Stimulated activated naive B cell treated with anti-CD40 and anti-IgM and Interleukin-4, amounts not matched to agents 10 μg/mL and 1 μg/mL and 100 μg/mL, for 72 hours (primary cell): ENCODE results near the gene SLC1A7.
A peak's percentile ranks its signal among the peaks of the same experiment; 100 is the strongest.

Experiments used
- ATAC-seq, 2 donors: fragments of 150-1000 bp; cut with Tn5 transposase; replicated peaks; 2 replicates each; pipeline ENCODE4 v1.10.0; 2021; ENCODE audit warnings: moderate library complexity in 1 of 2
- DNase-seq: peaks from one replicate; pipeline ENCODE4 v3.0.0; 2021
- H3K27ac Mint-ChIP-seq: one replicate; pipeline ENCODE4 v1.8.0; 2022; ENCODE audit warnings: mild to moderate bottlenecking, mixed read lengths
- H3K27me3 Mint-ChIP-seq, 2 donors: one replicate each; pipeline ENCODE4 v1.8.0; 2022; ENCODE audit warnings: mixed read lengths in 2 of 2
- H3K36me3 Mint-ChIP-seq, 2 donors: one replicate each; pipeline ENCODE4 v1.8.0; 2022; ENCODE audit warnings: mixed read lengths in 2 of 2, mild to moderate bottlenecking in 1 of 2
- H3K4me1 Mint-ChIP-seq, 2 donors: one replicate each; pipeline ENCODE4 v1.8.0; 2022; ENCODE audit warnings: mixed read lengths in 2 of 2, mild to moderate bottlenecking in 1 of 2
- H3K4me3 Mint-ChIP-seq, 2 donors: one replicate each; pipeline ENCODE4 v1.8.0; 2022; ENCODE audit warnings: mild to moderate bottlenecking in 2 of 2, mixed read lengths in 2 of 2, moderate library complexity in 1 of 2
- H3K9me3 Mint-ChIP-seq, 2 donors: one replicate each; pipeline ENCODE4 v1.8.0; 2022; ENCODE audit warnings: mixed read lengths in 2 of 2, mild to moderate bottlenecking in 1 of 2

SLC1A7 gene

DNA sequence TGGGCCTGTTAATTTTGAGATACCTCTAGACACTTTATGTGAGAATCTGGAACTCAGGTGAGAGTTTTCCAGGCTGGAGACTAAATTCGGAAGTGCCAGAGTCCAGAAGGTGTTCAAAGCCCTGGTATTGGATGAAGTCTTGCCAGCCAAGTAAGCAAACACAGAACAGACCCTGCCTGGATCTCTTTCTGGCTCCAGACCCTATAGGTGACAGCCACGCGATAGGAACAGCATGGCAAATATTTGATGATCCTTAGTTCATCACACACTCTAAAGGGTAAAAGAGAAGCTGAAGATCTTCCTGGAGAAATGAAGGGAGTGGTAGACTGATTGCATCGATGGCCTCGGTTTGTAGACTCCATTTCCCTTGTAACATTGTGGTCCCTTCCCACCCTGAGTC is 30.7 kb downstream of the SLC1A7 start:
- Mint-ChIP-seq H3K36me3 (no peaks in the 10 kb centered on the region), H3K4me3 (no peak overlapping the region), H3K4me1 (peaks cover 3 to 6% of the 10 kb centered on the region in 2 donors), H3K27me3 (peaks cover 18 to 24% of the 10 kb centered on the region in 2 donors), H3K27ac (no peak overlapping the region), H3K9me3 (peaks cover 4 to 5% of the 10 kb centered on the region in 2 donors)
- DNase-seq (no peak), ATAC-seq (no peak)

DNA sequence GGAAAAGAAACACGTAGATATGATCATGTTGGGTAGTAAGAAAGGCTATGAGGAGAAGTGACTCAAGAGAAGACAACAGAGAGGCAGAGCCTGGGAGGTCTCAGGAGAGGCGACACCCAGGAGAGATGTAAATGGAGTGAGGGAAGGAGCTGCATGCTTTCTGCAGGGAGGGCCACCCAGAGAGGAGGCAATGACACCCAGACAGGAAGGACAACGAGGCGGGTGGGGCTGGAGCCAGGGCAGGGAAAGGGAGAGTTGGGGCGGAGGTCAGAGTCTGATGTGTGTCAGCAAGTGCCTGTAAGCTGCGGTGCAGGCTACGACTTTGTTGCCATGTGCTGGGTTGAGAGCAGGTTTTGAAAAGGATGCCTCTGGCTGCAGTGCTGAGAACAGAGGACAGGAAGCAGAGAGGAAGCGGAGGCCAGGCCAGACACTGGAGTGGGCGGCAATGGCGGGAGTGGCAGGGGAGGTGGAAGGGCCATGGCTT is 31.3 kb downstream of the SLC1A7 start:
- no peak for DNase-seq
- Mint-ChIP-seq H3K36me3 (no peaks in the 10 kb centered on the region), H3K27me3 (peaks cover 19 to 24% of the 10 kb centered on the region in 2 donors), H3K4me3 (no peak overlapping the region), H3K27ac (no peak overlapping the region), H3K4me1 (peaks cover 3 to 6% of the 10 kb centered on the region in 2 donors), H3K9me3 (peaks cover 4 to 5% of the 10 kb centered on the region in 2 donors)
- ATAC-seq, result no peak

DNA sequence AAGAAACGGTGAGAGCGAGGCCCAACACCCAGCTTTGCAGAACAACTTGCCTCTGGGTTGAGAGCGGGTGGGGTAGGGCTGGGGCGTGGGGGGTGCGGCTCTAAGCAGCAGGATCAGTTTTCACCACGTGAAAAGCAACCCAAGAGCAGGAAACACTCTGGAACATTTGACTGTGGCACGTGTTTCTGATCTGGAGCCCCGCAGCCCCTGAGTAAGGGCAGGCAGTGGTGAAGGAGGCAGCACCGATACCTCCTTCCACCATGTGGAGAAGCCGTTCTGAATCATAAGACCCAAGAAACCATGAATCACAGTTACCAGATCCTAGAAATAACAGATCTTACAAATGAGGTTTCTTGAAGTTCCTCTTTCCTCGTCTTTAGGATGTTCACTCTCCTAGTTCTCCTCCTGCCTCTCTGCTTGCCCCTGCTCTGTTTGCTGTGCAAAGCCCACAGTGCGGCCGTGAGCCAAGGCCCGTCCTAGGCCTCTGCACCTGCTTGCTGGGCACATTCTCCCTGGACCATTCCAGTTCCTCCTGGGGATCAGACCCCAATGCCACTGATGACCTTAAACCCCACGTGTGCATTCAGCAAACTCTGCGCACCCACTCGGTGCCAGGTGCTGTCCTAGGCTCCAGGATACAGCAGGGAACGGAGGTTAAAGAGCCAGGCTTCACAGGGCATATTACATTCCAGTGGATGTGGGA is 31.9 kb downstream of the SLC1A7 start:
- ATAC-seq, result peak; percentile 70 to 80
- H3K27ac Mint-ChIP-seq, result no peak overlapping the region
- H3K4me3 Mint-ChIP-seq, result no peak overlapping the region

DNA sequence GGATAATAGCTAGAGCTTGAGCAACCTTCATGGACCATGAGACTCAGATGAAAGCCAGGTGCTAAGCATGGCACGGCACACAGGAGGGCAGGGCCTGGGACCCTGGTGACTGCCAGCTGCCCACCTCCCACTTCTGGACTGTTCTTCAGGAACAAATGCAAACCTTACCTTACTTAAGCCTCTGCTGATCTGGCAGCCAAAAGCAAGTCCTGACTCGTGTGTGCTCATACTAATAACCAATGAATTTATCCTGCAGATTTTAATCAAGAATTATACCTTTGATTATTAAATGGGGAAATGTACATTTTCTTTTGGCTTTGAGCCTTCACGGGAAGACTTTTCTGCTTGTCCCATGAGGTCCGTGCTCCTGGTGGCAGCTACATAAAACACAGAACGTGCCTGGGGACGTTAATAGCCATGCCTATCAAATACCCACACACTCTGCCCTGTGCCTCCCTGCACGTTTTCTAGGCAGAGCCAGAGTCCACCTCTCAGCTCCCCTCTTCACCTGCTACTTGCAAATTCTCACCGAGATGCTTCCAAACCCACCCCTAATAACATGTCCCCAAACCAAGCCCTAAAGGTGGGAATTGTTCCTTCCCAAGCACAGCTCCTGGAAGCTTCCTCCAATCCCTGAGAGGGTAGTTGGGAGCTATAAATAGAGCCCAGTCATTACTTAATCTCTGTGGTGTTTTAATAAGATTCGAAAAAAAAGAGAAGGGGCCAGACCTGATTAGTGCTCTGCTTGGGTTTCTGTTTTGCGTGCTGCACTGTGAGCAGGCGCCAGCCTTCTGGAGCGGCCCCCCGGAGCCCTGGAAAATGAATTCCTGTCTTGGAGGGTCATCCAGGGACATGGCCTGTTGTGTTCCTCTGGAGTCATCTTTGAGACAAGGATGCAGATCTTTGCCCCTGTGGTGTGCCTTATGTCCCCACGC is 33.5 kb downstream of the SLC1A7 start:
- DNase-seq (no peak), ATAC-seq (no peak)
- H3K4me1 Mint-ChIP-seq, result peaks cover 3 to 6% of the 10 kb centered on the region in 2 donors
- H3K27ac Mint-ChIP-seq, result no peak overlapping the region
- H3K27me3 Mint-ChIP-seq, result peaks cover 23 to 28% of the 10 kb centered on the region in 2 donors
- no peaks in the 10 kb centered on the region for H3K36me3 Mint-ChIP-seq
- H3K9me3 Mint-ChIP-seq, result peaks cover 4 to 5% of the 10 kb centered on the region in 2 donors
- H3K4me3 Mint-ChIP-seq, result no peak overlapping the region

More for the DNA sequence above, 31.9 kb downstream of the SLC1A7 start:
- peaks cover 4 to 5% of the 10 kb centered on the region in 2 donors for H3K9me3 Mint-ChIP-seq
- H3K27me3 Mint-ChIP-seq, result peaks cover 23 to 28% of the 10 kb centered on the region in 2 donors
- DNase-seq, result no peak
- no peaks in the 10 kb centered on the region for H3K36me3 Mint-ChIP-seq
- H3K4me1 Mint-ChIP-seq, result peaks cover 3 to 6% of the 10 kb centered on the region in 2 donors

DNA sequence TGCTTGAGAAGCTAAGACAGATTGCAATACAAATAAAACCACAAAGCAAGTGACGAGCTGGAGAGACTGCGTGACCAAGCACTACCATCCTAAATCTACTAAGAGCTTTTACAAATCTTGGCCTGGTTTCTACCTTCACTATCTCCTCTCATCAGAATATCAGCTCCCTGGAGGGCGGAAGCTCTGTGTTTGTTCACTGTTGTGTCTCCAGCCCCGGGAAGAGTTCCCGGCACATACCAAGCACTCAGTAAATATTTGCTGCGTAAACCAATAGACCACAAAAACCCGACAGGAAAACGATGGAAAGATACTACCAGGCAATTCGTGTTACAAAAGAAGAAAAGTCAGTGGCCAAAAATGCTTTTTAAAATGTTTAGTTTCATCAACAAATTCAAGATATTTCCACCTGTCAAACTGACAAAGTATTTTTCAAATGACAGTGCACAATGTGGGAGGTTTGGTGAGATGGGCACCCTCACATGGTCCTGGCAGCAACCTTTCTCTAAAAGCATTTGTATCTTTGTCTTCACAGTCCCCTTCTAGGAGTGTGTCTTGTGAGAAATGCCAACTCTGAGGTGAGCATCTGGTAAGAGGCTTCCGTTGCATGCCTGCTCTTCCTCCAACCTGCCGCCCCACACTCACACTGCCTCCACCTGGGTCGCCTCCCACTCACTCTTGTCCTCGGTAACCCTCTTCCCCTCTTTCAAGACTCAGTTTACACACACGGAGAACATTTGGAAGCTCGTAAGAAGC is 34.7 kb downstream of the SLC1A7 start:
- Mint-ChIP-seq H3K4me3 (no peak overlapping the region), H3K9me3 (peaks cover 4 to 5% of the 10 kb centered on the region in 2 donors), H3K27ac (no peak overlapping the region), H3K4me1 (peaks cover 3 to 6% of the 10 kb centered on the region in 2 donors), H3K27me3 (peaks cover 21 to 23% of the 10 kb centered on the region in 2 donors), H3K36me3 (no peaks in the 10 kb centered on the region)
- DNase-seq (no peak), ATAC-seq (no peak)

DNA sequence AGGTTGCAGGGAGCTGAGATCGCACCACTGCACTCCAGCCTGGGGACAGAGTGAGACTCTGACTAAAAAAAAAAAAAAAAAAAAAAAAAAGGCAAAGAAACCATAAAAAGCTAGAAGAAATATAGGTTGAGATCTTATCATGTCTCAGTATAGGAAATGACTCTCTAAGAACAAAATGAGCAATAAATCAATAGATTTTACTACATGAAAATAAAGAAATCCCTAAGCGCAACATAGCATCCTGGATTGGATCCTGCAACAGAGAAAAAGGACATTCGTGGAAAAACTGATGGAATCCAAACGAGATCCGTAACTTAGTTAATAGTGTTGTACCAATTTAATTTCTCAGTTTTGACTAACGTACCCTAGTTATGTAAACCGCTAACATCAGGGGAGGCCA is 35.3 kb downstream of the SLC1A7 start:
- Mint-ChIP-seq H3K9me3 (no peaks in the 10 kb centered on the region), H3K27ac (no peak overlapping the region), H3K4me1 (peaks cover 3 to 6% of the 10 kb centered on the region in 2 donors), H3K27me3 (peaks cover 17 to 23% of the 10 kb centered on the region in 2 donors), H3K4me3 (no peak overlapping the region), H3K36me3 (no peaks in the 10 kb centered on the region)
- DNase-seq (no peak), ATAC-seq (no peak)

DNA sequence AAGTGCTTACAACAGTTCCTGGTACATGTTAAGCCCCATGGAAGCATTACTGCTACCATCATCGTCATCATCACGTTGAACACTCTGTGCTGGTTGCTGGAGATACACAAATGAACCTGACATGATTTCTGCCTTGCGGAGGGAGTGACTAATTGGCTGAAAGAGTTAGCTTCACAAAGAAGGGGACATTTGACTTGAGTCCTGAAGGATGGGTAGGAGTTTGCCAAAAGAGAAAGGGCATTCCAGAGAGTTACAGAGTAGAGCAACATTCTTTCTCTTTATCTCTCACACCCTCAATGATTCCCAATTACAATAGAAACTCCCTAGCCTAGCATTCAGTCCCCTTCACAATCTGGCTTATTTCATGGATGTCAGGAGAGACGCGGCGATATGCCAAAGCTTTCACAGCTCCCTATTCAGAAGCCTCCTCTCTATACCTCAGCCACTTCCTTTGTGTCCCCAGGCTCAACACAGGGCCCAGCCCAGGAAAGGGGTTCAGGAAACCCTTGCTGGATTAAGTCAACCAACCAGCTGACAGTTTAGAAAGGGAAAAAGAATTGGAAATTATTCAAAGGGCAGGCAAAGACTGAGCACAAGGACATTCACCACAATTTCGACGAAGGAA is 38.0 kb downstream of the SLC1A7 start:
- ATAC-seq (no peak), DNase-seq (no peak)
- H3K36me3 Mint-ChIP-seq, result no peaks in the 10 kb centered on the region
- no peaks in the 10 kb centered on the region for H3K4me1 Mint-ChIP-seq
- H3K4me3 Mint-ChIP-seq, result no peak overlapping the region
- peaks cover 6 to 9% of the 10 kb centered on the region in 2 donors for H3K27me3 Mint-ChIP-seq
- H3K27ac Mint-ChIP-seq, result no peak overlapping the region
- H3K9me3 Mint-ChIP-seq, result no peaks in the 10 kb centered on the region

DNA sequence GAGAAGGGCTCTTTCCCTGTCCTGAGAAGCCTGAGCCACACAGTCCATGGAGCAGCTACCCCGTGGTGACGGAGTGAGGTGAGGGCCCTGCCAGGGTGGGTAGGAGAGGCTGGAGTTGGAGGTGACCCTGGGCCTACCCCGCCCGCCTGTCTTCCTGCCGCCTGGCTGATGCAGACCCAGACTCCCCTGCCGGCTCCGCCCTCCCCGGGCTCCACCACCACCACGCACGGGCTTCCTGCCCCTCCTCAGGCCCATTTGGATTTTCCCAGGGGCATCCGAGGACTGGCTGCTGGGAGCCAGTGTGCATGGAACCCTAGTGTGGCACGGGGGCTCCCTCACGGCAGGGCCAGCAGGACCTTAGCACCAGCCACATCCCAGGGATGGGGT is 47.9 kb downstream of the SLC1A7 start:
- no peak for DNase-seq
- no peak overlapping the region for H3K27ac Mint-ChIP-seq
- H3K9me3 Mint-ChIP-seq, result no peaks in the 10 kb centered on the region
- H3K27me3 Mint-ChIP-seq, result no peaks in the 10 kb centered on the region
- H3K4me1 Mint-ChIP-seq, result no peaks in the 10 kb centered on the region
- no peak for ATAC-seq
- no peak overlapping the region for H3K4me3 Mint-ChIP-seq
- H3K36me3 Mint-ChIP-seq, result no peaks in the 10 kb centered on the region

DNA sequence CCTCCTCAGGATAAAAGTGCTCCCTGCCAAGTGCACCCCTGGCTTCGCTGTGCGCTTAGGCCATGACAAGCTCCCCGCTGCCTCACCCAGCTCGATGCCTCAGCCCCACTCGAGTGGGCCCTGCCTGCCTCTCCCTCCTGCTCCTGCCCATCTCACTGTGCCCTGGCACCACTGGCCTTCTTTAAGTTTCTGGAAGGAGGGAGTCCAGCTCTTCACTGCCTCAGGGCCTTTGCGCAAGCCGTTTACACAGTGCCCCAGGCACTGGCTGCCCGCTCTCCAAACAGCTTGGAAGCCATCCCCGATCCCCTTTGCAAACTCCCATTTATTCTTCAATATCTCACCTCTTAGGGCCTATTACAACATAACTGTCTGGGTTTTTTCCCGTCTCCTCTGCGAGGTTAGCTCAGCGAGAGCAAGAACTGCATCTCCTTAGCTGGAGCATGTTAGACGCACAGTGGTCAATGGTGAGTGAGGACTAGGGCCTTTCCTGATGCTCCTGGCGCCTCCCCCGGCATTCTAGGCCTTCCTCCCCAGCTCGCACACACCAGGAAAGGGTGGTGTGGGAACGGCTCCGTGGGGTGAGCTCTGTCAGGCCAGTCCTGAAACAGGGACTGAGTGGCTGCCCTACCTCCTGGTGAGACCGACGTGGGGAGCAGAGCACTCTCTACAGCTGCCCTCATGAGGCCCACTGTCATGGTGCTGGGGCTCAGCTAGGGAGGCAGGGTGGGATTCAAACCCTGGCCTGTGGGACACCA is 48.5 kb downstream of the SLC1A7 start:
- DNase-seq, result no peak
- no peak overlapping the region for H3K27ac Mint-ChIP-seq
- no peak overlapping the region for H3K4me3 Mint-ChIP-seq
- no peaks in the 10 kb centered on the region for H3K27me3 Mint-ChIP-seq
- H3K9me3 Mint-ChIP-seq, result no peaks in the 10 kb centered on the region
- no peak for ATAC-seq
- no peaks in the 10 kb centered on the region for H3K36me3 Mint-ChIP-seq
- no peaks in the 10 kb centered on the region for H3K4me1 Mint-ChIP-seq

DNA sequence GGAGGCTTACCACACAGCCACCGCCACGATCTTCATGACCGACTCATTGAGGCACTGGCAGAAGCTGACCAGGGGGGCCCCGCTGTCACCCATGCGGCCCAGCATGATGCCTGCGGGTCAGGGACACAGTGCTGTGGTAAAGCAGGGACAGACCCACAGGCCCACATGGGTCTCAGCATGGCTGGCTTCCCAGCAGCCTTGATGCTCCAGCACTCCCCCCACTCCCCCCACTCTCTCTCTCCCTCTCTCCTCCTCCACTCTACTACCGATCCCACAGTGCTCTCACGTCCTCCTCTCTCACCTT is 49.0 kb downstream of the SLC1A7 start:
- no peak for DNase-seq
- ATAC-seq, result no peak
- no peaks in the 10 kb centered on the region for H3K9me3 Mint-ChIP-seq
- H3K36me3 Mint-ChIP-seq, result no peaks in the 10 kb centered on the region
- no peak overlapping the region for H3K4me3 Mint-ChIP-seq
- no peaks in the 10 kb centered on the region for H3K4me1 Mint-ChIP-seq
- H3K27me3 Mint-ChIP-seq, result no peaks in the 10 kb centered on the region
- H3K27ac Mint-ChIP-seq, result no peak overlapping the region

DNA sequence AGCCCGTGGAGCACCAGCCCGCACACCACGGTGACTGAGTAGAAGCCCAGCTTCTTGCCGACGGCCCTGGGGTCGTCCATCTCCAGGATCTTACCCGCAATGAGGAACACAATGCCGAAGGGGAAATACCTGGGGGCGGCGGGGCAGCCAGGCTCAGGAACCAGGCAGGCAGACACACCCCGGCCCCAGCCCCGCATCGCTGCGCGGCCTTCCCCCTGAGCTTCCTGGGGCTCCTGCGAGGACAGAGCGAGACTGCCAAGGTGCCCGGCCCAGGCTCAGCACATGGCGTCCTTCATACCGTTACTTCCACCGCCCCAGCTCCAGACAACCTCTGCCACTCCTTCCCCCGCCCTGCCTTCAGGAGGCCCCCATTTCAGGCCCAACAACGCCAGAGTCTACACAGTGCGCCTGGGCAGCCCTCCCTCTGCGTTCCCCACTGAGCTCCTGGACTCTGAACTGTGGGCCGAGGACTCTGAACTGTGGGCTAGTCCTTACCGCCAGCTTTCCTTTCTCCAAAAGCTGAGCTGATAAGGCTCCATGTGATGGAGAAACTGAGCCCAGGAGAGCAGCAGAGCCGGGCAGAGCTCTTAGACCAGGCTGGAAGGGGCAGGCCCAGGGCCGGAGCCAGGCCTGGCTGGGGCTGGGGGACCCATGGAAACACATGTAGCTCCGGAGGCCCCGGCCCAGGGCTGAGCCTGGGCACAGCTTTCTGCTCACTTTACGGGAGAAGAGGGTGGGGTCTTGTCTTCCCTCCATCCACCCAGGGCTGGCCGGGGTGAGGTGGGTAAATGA is 49.6 kb downstream of the SLC1A7 start:
- ATAC-seq (no peak), DNase-seq (no peak)
- Mint-ChIP-seq H3K27me3 (no peaks in the 10 kb centered on the region), H3K9me3 (no peaks in the 10 kb centered on the region), H3K4me3 (no peak overlapping the region), H3K36me3 (no peaks in the 10 kb centered on the region), H3K27ac (no peak overlapping the region), H3K4me1 (no peaks in the 10 kb centered on the region)

DNA sequence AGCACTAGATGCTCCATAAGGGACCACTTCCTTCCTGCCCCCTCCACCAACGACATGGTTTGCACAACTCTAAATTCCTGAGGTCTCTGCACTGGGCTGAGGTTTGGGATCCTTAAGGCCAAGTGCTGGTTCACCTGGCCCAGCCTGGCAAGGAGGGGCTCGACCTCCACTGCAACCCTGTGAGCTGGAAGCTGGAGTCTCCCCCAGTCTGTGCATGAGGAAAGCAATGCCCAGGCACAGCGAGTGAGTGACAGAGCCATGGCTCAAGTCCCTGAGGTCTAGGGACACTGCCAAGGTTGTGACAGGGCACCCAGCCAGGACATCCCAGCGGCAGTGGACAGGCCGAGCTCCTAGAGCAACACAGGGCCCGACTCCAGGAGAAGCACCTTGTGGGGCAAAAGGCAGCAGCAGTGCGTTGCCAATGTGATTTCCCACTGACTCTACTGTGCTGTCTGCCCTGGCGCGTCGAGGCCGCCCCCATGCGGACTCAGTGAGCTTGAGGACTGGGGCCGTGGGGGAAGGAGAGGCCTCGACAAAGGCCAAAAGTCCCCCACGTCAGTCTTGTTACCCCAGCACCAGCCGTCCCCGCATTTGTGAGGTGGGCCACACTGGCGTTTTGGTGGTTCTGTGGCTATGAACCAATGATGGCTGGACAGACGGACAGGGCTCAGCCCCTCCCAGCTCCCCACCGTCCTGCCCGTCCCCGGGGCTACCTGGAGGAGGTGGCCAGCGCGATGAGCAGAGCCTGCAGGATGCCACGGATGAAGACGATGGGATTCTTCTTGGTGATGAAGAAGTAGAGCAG is 50.4 kb downstream of the SLC1A7 start:
- Mint-ChIP-seq H3K27me3 (no peaks in the 10 kb centered on the region), H3K4me1 (no peaks in the 10 kb centered on the region), H3K9me3 (no peaks in the 10 kb centered on the region), H3K4me3 (no peak overlapping the region), H3K36me3 (no peaks in the 10 kb centered on the region), H3K27ac (no peak overlapping the region)
- DNase-seq (no peak), ATAC-seq (no peak)
